SIG-M5 treated with dmso at 0.1 percent for 504 hours (cell line): ENCODE data around the gene GFRA4.

Source experiments
- DNase-seq: peaks from one replicate; lab custom pipeline; 2025; ENCODE audit not compliant: unreplicated experiment; lab: John Stamatoyannopoulos, UW

Gene GFRA4

GRCh38 chr20:3674995-3675900 lies 12.0 kb upstream of the GFRA4 start:
- DNase-seq = no peak

- no peak for DNase-seq
Measured at GRCh38 chr20:3674447-3674846, 11.2 kb upstream of the GFRA4 start.

- DNase-seq = no peak
Measured at GRCh38 chr20:3673221-3674070, 10.2 kb upstream of the GFRA4 start.

DNA sequence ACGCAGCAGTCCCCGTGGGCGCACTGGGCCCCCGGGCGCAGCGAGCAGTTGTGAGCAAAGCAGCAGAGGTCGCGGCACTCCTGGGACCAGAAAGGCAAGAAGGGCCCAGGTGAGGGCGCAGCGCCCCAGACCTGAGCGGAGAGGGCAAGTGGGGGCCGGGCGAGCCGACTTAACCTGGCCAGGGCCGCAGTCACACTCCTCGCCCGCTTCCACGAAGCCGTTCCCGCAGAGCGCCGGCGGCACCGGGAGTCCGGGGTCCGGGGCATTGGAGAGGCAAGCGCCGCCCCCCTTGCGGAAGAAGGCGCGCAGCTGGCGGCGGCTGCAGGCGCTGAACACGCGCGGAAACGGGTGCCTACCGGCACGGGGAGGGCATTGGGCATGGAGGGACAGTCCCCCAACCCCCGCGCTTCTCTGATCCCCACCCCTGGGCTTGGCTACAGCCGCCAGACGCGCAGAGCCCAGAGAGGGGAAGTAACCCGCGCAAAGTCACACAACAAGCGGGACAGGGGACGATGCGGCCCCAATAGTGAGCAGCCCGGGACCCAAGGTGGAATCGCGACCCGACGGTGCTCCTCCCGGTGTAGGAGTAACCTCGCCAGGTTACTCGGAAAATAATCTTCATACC lies 9.5 kb upstream of the GFRA4 start:
- DNase-seq = peak; percentile 20

DNA sequence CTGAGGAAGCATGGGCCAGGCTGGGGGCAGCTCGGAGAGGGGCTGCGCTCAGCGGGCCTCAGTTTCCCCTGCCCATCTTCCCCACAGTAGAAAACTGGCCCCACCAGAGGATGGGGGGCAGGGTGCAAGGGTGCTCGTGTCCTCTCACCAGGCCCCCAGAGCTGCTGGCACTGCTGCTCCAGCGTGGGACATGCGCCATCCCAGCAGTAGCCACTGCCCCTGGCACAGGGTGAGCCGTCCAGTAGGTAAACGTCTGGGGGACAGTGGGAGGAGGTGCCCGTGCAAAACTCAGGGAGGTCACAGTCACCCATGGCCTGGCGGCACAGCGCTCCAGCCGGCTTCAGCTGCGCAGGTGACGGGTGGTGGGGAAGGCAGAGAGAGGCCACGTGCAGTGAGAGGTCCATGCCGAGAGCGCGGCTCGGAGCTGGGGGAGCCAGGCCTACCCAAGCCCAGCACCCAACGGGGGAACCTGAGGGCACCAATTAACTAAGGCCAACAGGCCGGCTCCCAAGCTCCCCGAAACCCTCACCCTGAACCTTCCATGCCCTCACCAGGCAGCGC lies 8.9 kb upstream of the GFRA4 start:
- no peak for DNase-seq

GRCh38 chr20:3670945-3671344 lies 7.7 kb upstream of the GFRA4 start:
- no peak for DNase-seq

DNA sequence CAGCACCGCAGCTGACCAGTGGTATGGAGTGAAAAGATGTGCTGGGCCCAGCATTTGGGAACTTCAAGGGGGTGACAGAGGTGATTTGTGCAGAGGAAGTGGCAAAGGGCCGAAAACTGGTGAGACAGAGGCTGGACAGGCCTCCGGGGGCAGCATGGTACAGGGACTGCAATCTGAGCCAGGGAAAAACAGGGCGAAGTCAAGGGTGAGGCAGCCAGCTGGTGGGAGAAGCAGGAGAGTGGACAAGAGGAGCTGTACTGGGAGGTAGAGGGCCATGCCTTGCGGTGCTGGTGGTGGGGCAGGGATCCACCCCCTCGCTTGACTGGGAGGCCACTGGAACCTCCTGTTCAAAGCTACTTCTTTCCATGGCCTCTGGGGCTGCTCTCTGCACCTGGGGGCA lies 7.3 kb upstream of the GFRA4 start:
- no peak for DNase-seq

DNA sequence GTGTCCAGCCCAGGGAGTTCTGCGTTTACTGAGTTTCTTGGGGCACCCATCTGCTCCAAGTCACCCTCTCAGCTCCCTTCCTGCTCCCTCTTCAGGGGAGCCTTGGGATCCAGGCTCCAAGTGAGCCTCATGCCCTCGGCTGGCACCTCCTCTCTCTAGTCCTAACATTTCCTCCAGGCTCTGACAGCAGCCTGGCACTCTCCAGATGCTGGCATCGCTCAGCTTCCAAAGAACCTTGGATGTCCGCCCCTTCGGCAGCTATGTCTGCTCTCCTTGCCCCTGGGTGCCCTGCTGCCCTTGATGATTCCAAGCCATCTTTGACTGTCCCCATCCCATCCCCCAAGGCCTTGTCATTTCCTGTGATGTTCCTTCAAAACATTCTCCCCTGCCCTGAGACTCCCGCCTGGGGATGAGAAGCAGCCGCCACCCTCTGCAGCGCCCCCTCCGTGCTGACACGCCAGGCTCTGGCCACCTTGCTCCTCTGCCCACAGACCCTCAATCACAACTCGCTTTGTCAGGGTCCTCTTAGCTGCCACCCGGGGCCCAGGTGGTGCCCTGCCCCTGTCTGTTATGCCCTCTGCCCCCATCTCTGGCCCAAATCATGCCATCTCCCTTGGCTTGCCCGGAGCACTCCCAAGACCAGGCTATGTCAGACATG lies 6.6 kb upstream of the GFRA4 start:
- no peak for DNase-seq

GRCh38 chr20:3667434-3668037 lies 4.3 kb upstream of the GFRA4 start:
- no peak for DNase-seq

GRCh38 chr20:3663858-3664257 lies 659 bp upstream of the GFRA4 start:
- no peak for DNase-seq

DNA sequence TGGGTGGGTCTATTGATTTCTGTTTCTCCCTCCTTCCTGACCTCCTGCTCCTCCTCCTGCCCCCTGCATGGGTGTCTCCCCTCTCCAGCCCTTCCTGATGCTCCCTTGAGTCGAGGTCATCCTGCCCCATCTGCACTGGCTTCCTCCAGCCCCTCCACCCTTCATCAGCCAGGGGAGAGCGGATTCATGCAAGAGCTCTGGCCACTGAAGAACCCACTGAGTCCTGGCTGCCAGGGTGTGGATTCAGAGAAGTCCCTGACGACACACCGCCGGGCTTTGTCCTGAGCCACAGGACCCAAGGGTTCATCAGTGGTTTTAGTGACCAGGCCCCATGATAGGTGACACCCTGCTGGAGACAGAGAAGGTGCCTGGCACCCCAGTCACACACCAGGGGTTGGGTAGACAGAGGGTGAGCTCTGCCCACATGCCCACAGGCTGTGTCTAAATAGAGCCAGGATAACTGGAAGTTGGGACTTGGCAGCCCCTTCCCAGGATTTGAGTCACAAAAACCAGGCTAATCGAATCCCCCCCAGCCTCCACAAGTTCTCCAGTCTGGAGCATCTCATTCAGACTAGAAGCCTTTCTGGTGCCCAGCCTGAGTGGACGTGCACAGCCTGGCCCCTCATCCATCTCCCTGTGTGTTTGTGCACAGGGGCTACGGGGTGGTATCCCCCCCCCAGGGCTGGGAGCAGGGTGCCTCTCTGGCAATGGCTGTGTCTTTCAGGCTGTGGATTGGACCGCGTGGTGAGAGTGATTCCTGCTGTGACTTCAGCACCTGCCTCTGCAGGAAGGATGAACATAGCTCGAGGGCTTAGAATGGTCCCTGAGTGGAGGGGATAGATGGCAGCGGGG lies 1.2 kb downstream of the GFRA4 start:
- no peak for DNase-seq

GRCh38 chr20:3661060-3661813 lies 2.0 kb downstream of the GFRA4 start:
- no peak for DNase-seq

- no peak for DNase-seq
Measured at GRCh38 chr20:3660262-3661059, 2.7 kb downstream of the GFRA4 start.

- no peak for DNase-seq
Measured at GRCh38 chr20:3659492-3660261, 3.5 kb downstream of the GFRA4 start.

- DNase-seq = peak; percentile 74
Measured at GRCh38 chr20:3658716-3659491, 4.3 kb downstream of the GFRA4 start.

DNA sequence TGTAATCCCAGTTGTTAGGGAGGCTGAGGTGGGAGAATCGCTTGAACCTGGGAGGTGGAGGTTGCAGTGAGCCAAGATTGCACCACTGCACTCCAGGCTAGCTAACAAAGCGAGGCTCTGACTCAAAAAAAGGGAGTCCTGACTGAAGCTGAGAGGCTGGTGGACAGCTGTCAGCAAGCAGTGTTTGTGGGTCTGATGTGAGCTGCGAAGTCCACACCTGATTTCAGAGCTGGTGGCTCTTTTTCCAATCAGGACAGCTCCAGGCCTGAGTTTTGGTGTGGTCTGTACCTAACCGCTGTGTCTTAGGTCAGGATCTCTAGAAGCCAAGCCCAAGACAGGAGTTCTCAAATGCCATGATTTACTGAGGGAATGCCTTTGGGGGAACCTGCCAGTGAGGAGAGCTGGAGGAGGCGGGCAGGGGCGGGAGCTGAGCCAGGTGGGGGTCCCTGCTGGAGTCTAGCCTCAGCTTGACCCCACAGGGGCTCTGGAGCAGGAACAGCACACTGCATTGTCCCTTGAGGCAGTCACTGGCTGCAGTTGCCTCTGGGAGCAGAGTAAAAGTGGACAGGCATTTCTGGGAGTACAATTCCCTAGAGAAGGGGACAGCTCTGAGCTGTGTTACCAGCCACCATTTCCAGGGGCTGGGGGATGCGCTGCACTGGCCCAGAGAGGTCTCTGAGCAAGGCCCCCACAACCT lies 5.0 kb downstream of the GFRA4 start:
- DNase-seq = no peak
